Endothelial cell of umbilical vein (primary cell): Measurements from ENCODE around the gene AP3S1.

Source experiments
- CTCF ChIP-seq, 2 donors: IDR thresholded peaks; 1 replicate in 1 of 2; 2 replicates in 1 of 2; pipeline ENCODE4 v1.5.1; 2011; ENCODE audit warnings: low read length in 2 of 2, mild to moderate bottlenecking in 2 of 2, moderate library complexity in 2 of 2, control low read depth in 1 of 2, inconsistent platforms in 1 of 2, low read depth in 1 of 2; ENCODE audit not compliant: insufficient read depth in 1 of 2; ENCODE audit errors: extremely low read depth in 1 of 2
- EZH2 ChIP-seq: IDR thresholded peaks from 2 replicates; pipeline ENCODE4 v1.6.1; 2012; ENCODE audit warnings: borderline replicate concordance, low read depth, mild to moderate bottlenecking, moderate library complexity, low read length, inconsistent platforms; ENCODE audit not compliant: severe bottlenecking
- POLR2A ChIP-seq: IDR thresholded peaks from 2 replicates; pipeline ENCODE4 v1.6.1; 2012; ENCODE audit warnings: low read depth, mild to moderate bottlenecking, control low read depth, low read length
- POLR2AphosphoS5 ChIP-seq: IDR thresholded peaks from 2 replicates; pipeline ENCODE4 v1.6.1; 2012; ENCODE audit warnings: low read depth, mild to moderate bottlenecking, control low read depth, low read length, moderate library complexity; ENCODE audit not compliant: insufficient read depth

DNA sequence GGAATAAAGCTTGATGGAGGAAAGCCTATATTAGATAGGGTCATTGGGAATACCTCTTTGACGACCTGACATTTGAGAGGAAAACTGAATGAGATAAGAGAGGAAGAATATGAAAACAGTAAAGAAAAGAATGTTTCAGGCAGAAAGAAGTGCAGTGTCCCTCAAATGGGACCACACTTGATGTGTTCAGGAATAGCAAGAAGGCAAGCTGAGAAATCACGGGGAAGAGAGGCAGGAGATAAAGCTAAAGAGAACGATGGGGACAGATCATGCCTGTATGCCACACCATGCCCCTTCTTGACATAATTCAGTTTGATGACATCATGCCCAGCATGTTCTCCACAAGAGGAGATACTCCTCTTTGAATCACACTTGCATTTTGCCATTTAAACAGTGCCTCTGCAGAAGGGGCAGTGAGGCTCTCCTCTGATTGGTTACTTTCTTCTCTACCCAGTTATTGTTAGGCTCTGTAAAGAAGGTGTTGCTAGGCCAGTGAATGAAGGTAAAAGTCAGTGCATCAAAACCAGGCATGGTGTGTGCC lies 7.6 kb downstream of the AP3S1 start:
- no peak for TF ChIP-seq POLR2A
- no peak for TF ChIP-seq CTCF (IDR thresholded peaks at IDR 0.05; ENCODE audit: extremely low read depth in 1 of 2, insufficient read depth in 1 of 2, low read depth in 1 of 2, low read length in 2 of 2)
- no peak for TF ChIP-seq POLR2AphosphoS5
- TF ChIP-seq EZH2: no peak
